Thyroid gland (tissue), 4 donors: ENCODE results near the gene COL10A1. TPM values are rescaled to one million over a fixed set of nuclear protein-coding genes. Genes with fewer than 3 reads are reported as not detected.

Experiments
- DNase-seq, 2 donors: peaks; one replicate each; pipeline ENCODE4 v3.0.0-alpha.2; 2019
- H3K27ac ChIP-seq, 3 donors: fragments of 200-600 bp; sonication (generic); 1 replicate in 2 of 3; 2 replicates in 1 of 3; pipeline ENCODE4 v1.5.1; 2016 to 2019; ENCODE audit warnings: mild to moderate bottlenecking in 1 of 3, moderate library complexity in 1 of 3
- H3K27me3 ChIP-seq: fragments of 200-600 bp; sonication (generic); one replicate; pipeline ENCODE4 v1.5.1; 2019
- H3K36me3 ChIP-seq, 2 donors: fragments of 200-600 bp; sonication (generic); one replicate each; pipeline ENCODE4 v1.5.1; 2016 to 2019
- H3K4me1 ChIP-seq, 2 donors: fragments of 200-600 bp; sonication (generic); one replicate each; pipeline ENCODE4 v1.5.1; 2017 to 2019
- H3K4me3 ChIP-seq, 3 donors: fragments of 200-600 bp; sonication (generic); replicated peaks in 1 of 3; 1 replicate in 2 of 3; 2 replicates in 1 of 3; pipeline ENCODE4 v1.5.1; 2016; ENCODE audit warnings: mild to moderate bottlenecking in 1 of 3
- H3K9me3 ChIP-seq: fragments of 200-600 bp; sonication (generic); one replicate; pipeline ENCODE4 v1.5.1; 2017
- POLR2A ChIP-seq, 2 donors: fragments of 450-650 bp; IDR thresholded peaks; one replicate each; pipeline ENCODE4 v1.6.1; 2017; ENCODE audit warnings: antibody characterized with exemption in 2 of 2, mild to moderate bottlenecking in 2 of 2, moderate library complexity in 1 of 2
- WGBS, 2 donors: methylation state at CpG; one replicate each; pipeline ENCODE4 v1.1.5; 2017; 5-methylcytosine and 5-hydroxymethylcytosine counted together
- intact Hi-C: fragments of 100-400 bp; cut with DNase I; formaldehyde crosslinking; loops from one replicate; pipeline ENCODE4 v1.15.1; 2023
- total RNA-seq, 4 donors: library from RNA; depleted of rRNA; stranded (reverse); fragments of >200 nt; gene quantifications; one replicate each; pipeline ENCODE4 v1.2.3, GENCODE V29; 2016
- TF ChIP-seq, protein P1 (sequence below), 6 experiments: fragments of 200-600 bp in 3 of 6; fragments of 450-650 bp in 3 of 6; sonication (generic) in 3 of 6; IDR thresholded peaks; one replicate each; pipeline ENCODE4 v1.5.1; 2016 to 2019; ENCODE audit warnings: antibody characterized with exemption in 6 of 6, mild to moderate bottlenecking in 2 of 6, inconsistent platforms in 1 of 6, moderate library complexity in 1 of 6

The COL10A1 gene
- total RNA-seq, 4 donors from 2014 or later: 0.78 TPM; not detected in 3

- no peak overlapping the region for H3K27ac ChIP-seq
- peaks cover 22 to 27% of the 10 kb centered on the region in 2 donors for H3K36me3 ChIP-seq
- no peaks in the 10 kb centered on the region for H3K4me1 ChIP-seq
- no peaks in the 10 kb centered on the region for H3K27me3 ChIP-seq
- H3K4me3 ChIP-seq: no peak overlapping the region
- intact Hi-C loops: no loop called here
- TF ChIP-seq, protein P1, sequence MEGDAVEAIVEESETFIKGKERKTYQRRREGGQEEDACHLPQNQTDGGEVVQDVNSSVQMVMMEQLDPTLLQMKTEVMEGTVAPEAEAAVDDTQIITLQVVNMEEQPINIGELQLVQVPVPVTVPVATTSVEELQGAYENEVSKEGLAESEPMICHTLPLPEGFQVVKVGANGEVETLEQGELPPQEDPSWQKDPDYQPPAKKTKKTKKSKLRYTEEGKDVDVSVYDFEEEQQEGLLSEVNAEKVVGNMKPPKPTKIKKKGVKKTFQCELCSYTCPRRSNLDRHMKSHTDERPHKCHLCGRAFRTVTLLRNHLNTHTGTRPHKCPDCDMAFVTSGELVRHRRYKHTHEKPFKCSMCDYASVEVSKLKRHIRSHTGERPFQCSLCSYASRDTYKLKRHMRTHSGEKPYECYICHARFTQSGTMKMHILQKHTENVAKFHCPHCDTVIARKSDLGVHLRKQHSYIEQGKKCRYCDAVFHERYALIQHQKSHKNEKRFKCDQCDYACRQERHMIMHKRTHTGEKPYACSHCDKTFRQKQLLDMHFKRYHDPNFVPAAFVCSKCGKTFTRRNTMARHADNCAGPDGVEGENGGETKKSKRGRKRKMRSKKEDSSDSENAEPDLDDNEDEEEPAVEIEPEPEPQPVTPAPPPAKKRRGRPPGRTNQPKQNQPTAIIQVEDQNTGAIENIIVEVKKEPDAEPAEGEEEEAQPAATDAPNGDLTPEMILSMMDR (IDR thresholded peaks at IDR 0.05): no peak
- no peak for TF ChIP-seq POLR2A (IDR thresholded peaks at IDR 0.05)
- DNase-seq: no peak
- 90 to 100% methylated on average over 2 of the region's 2 CpGs for WGBS, 2 donors
- no peaks in the 10 kb centered on the region for H3K9me3 ChIP-seq
Observed at GRCh38 chr6:116113386-116113785, 12.5 kb downstream of the COL10A1 start.

- Histone ChIP-seq H3K4me3 (no peak overlapping the region), H3K4me1 (no peaks in the 10 kb centered on the region), H3K9me3 (no peaks in the 10 kb centered on the region), H3K36me3 (peaks cover 14 to 24% of the 10 kb centered on the region in 2 donors), H3K27ac (no peak overlapping the region), H3K27me3 (no peaks in the 10 kb centered on the region)
- WGBS, 2 donors: 68 to 78% methylated on average over 5 of the region's 5 CpGs
- peak; percentile 27 to 39 for DNase-seq
- intact Hi-C loops: no loop called here
- TF ChIP-seq, protein P1 (IDR thresholded peaks at IDR 0.05): peak in 3 of 6 experiments; percentile 14 to 44 (median 15)
- TF ChIP-seq POLR2A (IDR thresholded peaks at IDR 0.05): no peak
Observed at GRCh38 chr6:116111552-116112528, 14.1 kb downstream of the COL10A1 start.

DNA sequence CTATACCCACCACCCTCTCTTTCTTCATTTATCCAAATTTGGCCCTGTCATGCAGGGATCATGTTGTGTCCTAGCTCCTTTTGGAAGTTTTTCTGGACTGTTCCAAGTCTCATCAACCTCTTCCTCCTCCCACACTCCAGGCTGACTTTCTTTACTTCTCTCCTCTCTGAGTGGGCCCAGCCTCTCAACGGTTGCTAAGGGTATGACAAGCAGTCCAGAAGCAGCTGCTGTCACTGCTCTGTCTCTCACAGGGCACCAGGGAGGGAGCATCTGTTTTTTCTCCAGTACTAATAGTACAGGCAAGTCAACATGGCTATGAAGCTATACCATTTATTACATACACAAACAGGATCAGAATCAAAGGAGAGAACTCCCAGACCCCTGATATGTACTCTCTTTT, 17.1 kb downstream of the COL10A1 start:
- WGBS, 2 donors: 36 to 38% methylated on average over 1 of the region's 1 CpG
- intact Hi-C loops: no loop called here

GRCh38 chr6:116106146-116106545, 19.8 kb downstream of the COL10A1 start:
- H3K4me3 ChIP-seq: no peak overlapping the region
- intact Hi-C loops: no loop called here
- peaks cover 9 to 21% of the 10 kb centered on the region in 2 donors for H3K36me3 ChIP-seq
- 58 to 61% methylated on average over 1 of the region's 1 CpG for WGBS, 2 donors
- no peak overlapping the region for H3K27ac ChIP-seq
- no peak for DNase-seq
- H3K4me1 ChIP-seq: peaks cover 6 to 26% of the 10 kb centered on the region in 2 donors
- no peaks in the 10 kb centered on the region for H3K9me3 ChIP-seq
- TF ChIP-seq POLR2A (IDR thresholded peaks at IDR 0.05): no peak
- TF ChIP-seq, protein P1 (IDR thresholded peaks at IDR 0.05): no peak
- no peaks in the 10 kb centered on the region for H3K27me3 ChIP-seq

More for the DNA sequence above, 17.1 kb downstream of the COL10A1 start:
- no peak overlapping the region for H3K4me3 ChIP-seq
- no peaks in the 10 kb centered on the region for H3K9me3 ChIP-seq
- peaks cover 14 to 24% of the 10 kb centered on the region in 2 donors for H3K36me3 ChIP-seq
- no peaks in the 10 kb centered on the region for H3K27me3 ChIP-seq
- peaks cover 0 to 8% of the 10 kb centered on the region in 2 donors for H3K4me1 ChIP-seq
- no peak for DNase-seq
- TF ChIP-seq, protein P1 (IDR thresholded peaks at IDR 0.05): no peak
- no peak for TF ChIP-seq POLR2A (IDR thresholded peaks at IDR 0.05)
- no peak overlapping the region for H3K27ac ChIP-seq

DNA sequence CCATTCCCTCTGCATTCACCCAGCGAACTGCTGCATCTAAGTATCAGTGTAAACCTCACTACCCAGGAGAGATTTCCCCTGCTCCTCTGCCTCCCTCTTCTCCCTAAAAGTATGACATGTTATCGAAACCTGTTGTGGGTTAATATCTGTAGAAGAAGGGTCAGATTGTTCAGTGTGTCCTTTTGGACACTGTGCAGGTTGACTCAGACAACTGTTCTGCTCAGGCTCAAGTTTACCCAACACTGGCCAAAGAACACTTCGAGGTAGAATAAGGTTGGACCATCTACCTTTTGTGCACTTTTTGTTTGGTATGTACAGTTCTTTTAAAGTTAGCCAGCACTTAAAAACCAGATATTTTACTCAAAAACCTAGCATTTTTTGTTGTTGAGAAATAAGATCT, 20.7 kb downstream of the COL10A1 start:
- H3K9me3 ChIP-seq: no peaks in the 10 kb centered on the region

More for the DNA sequence above, 20.7 kb downstream of the COL10A1 start:
- 92 to 96% methylated on average over 3 of the region's 3 CpGs for WGBS, 2 donors
- H3K27me3 ChIP-seq: no peaks in the 10 kb centered on the region
- no peak for DNase-seq
- TF ChIP-seq POLR2A (IDR thresholded peaks at IDR 0.05): no peak
- TF ChIP-seq, protein P1 (IDR thresholded peaks at IDR 0.05): no peak
- H3K4me3 ChIP-seq: no peak overlapping the region
- intact Hi-C loops: no loop called here
- H3K4me1 ChIP-seq: peaks cover 6 to 26% of the 10 kb centered on the region in 2 donors
- H3K36me3 ChIP-seq: peaks cover 4 to 14% of the 10 kb centered on the region in 2 donors
- no peak overlapping the region for H3K27ac ChIP-seq
